SH-SY5Y (cell line): ENCODE results near the gene HRAS.

Experiments used
- GATA2 ChIP-seq: IDR thresholded peaks from 2 replicates; pipeline ENCODE4 v1.6.1; 2011; ENCODE audit warnings: mild to moderate bottlenecking, low read depth, low read length
- GATA3 ChIP-seq: IDR thresholded peaks from 2 replicates; pipeline ENCODE4 v1.6.1; 2011; ENCODE audit warnings: low read depth, mild to moderate bottlenecking, low read length, moderate library complexity

The HRAS gene

DNA sequence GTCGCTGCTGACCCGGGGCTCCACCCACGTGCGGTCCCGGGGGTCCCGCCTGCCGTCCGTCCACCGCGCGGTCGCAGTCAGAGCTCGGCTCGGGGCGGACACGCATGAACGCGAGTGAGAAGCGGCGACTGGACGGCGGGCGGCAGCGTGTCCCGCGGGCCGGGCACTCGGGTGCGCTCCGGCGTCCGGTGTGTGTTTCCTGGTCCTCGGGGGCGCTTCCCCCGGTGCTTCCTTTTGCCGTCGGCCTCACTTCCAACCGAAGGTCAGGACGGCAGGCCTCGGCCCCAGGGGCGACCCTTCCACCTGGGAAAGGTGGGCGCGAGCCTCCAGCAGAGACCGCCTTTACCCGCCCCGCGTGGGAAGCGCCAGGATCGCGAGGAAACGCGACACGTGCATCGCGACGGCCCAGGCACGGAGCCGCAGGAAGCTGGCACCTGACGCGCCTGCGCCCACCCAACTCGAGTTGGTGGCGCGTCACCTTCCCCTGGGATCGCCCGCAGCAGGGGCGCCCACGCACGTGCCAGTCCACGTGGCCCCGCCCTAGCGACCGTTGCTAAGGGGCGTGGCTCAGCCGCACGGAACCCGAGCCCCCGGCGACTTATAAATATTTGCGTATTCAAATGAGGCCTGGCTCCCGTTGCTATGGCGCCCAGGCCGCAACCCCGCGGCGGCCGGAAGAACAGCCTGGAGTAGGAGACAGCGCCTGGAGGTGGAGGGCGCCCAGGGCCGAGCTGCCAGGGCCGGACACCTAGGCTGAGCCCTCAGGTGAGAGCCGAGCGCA lies 1.7 kb upstream of the HRAS start, which contains the start of gene LRRC56:
LRRC56 (plus strand) TSS at position 687 of the 781 bp plus-strand sequence. CDS start 3,158 bp downstream, outside the sequence.
- TF ChIP-seq GATA2 (no peak), GATA3 (no peak)

DNA sequence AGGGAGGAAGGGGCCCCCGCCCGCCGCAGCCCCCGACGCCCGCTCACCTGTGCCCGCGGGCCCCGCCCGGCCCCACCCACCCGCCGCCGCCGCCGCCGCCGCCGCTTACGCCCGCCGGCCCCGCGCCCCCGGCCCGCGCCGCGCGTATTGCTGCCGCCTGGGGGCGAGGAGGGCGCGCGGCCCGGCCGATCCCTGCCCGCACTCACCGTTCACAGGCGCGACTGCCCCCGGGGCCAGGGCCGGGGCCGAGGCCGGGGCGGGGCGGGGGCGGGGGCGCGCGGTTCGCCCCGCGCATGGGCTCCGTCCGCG lies 212 bp downstream of the HRAS start:
- TF ChIP-seq GATA3: no peak
- TF ChIP-seq GATA2: no peak

DNA sequence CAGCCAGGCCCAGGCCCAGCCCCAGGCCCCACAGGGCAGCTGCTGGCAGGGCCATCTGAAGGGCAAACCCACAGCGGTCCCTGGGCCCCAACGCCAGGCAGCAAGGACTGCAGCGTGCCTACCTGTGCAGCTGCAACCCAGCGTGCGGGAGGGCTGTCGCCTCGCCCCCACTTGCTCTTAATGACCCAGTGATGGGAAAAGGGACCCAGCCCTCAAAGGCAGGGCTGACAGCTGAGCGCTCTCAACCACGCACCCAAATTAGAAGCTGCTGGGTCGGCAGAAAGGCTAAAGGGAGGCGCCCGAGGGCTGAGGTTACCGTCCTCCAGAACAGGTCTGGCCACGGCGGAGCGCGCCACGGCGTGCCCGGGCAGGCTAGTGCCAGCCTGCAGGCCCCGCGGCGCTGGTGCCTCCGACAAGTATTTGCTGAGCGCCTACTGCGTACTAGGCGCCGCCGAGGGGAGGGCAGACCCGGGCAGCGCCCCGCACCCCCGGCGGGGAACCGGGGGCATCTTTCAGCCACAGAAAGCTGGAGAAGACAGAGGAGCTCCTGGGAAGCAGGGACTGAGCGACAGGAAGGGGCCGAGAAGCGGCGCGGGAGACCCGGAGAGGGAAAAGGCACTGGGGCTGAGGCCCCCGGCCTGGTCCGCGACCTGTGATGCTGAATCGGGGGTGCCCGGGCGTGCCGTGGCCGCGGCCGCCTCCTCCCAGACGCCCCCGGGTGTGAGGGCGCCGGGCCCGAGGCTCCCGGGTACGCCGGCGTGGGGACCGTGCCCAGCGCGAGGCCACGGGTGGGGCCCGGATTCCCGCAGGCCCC lies 773 bp downstream of the HRAS start:
- no peak for TF ChIP-seq GATA3
- TF ChIP-seq GATA2: no peak

DNA sequence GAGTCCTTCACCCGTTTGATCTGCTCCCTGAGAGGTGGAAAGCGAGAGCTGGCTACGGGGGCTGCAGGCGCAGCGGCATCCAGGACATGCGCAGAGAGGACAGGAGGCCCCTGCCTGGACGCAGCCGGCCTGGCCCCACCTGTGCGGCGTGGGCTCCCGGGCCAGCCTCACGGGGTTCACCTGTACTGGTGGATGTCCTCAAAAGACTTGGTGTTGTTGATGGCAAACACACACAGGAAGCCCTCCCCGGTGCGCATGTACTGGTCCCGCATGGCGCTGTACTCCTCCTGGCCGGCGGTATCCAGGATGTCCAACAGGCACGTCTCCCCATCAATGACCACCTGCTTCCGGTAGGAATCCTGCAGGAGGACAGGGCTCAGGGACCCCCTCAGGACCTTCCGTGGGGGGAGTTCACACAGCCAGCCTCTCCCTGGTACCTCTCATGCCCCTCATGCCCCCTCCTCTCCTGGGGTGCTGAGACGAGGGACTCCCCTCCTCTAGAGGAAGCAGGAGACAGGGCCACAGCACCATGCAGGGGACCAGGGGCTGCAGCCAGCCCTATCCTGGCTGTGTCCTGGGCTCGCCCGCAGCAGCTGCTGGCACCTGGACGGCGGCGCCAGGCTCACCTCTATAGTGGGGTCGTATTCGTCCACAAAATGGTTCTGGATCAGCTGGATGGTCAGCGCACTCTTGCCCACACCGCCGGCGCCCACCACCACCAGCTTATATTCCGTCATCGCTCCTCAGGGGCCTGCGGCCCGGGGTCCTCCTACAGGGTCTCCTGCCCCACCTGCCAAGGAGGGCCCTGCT lies 1.6 kb downstream of the HRAS start:
- TF ChIP-seq GATA2 (no peak), GATA3 (no peak)

DNA sequence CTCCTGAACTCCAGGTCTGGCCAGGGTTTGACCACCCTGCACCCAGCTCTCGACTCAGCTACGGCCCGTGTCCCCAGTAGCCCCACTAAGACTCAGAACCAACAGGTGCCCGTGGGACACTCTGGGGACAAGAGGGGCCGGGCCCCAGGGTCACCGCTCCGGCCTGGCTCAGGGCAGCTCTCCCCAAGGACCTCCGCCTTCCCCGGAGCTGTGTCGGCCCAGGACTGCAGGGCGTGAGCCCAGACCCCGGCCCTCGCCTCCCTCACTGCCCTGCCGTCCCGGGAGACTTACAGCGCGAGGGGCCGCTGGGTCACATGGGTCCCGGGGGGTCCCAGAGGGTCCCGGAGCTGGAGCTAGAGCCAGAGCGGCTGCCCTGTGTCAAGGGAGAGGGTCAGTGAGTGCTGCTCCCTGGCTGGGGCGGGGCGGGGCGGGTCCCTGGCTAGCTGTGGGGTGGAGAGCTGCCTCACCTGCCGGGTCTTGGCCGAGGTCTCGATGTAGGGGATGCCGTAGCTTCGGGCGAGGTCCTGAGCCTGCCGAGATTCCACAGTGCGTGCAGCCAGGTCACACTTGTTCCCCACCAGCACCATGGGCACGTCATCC lies 2.3 kb downstream of the HRAS start:
- no peak for TF ChIP-seq GATA3
- TF ChIP-seq GATA2: no peak

GRCh38 chr11:532527-532985 lies 2.8 kb downstream of the HRAS start:
- TF ChIP-seq GATA2 (no peak), GATA3 (no peak)

GRCh38 chr11:531919-532526 lies 3.4 kb downstream of the HRAS start:
- no peak for TF ChIP-seq GATA2
- TF ChIP-seq GATA3: no peak

DNA sequence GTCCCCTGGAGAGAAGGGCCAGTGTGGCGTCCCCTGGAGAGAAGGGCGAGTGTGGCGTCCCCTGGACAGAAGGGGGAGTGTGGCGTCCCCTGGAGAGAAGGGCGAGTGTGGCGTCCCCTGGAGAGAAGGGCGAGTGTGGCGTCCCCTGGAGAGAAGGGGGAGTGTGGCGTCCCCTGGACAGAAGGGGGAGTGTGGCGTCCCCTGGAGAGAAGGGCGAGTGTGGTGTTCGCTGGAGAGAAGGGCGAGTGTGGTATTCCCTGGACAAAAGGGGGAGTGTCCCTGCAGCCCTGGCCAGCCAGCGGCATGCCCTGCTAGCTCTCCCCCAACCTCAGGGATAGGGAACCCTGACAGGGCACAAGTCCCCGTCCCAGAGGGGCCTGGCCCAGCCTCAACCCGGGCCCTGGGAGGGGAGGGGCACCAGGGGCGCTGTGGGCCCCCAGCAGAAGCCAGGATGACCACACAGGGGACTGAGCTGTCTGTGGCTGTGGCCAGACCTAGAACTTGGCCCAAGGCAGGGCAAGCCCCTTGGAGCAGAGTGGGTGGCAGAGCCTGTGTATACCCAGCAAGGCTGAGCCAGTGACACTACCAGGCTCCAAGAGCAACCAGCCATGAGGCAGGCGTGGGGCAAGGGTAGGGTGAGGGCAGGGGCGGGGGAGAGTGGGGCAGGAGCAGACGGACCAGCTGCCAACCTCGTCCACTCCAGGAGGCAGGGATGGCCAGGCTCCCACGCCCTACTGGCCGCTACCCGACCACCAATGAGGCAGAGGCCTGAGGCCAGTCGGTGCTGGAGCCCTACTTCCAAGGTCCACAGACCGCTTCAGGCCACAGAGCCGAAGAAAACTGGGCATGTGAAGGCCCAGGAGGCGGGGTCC lies 4.2 kb downstream of the HRAS start:
- TF ChIP-seq GATA2 (no peak), GATA3 (no peak)

DNA sequence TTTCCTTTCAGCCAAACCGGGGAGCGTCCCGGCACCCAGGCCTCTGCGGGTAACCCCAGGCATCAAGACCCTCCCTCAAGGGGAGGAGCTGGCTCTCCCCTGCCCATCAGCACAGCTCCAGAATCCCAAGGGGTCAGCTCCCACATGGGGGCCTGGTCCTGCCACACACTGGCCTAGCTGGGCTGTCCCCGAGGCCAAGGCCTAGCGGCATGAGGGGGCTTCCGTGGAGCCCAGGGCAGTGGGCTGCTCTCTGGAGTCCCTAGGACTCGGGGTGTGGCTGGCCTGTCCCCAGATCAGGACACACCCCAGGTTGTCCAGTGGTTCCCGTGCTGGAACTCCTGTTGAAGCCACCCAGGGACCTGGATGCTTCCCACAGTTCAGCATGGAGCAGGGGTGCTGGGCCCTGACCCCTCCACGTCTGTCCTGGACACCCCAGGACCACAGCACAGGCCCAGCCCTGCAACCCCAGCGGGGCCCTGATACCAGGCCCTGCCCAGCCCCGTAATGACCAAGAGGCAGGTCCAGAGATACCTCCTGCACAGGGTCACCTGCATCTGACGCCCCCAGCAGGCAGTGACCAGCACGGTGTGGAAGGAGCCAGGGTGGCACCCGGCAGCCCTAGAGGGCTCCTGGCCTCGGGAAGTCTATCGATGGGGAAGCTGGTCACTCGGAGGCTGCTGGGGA lies 5.5 kb downstream of the HRAS start:
- TF ChIP-seq GATA2 (no peak), GATA3 (no peak)

DNA sequence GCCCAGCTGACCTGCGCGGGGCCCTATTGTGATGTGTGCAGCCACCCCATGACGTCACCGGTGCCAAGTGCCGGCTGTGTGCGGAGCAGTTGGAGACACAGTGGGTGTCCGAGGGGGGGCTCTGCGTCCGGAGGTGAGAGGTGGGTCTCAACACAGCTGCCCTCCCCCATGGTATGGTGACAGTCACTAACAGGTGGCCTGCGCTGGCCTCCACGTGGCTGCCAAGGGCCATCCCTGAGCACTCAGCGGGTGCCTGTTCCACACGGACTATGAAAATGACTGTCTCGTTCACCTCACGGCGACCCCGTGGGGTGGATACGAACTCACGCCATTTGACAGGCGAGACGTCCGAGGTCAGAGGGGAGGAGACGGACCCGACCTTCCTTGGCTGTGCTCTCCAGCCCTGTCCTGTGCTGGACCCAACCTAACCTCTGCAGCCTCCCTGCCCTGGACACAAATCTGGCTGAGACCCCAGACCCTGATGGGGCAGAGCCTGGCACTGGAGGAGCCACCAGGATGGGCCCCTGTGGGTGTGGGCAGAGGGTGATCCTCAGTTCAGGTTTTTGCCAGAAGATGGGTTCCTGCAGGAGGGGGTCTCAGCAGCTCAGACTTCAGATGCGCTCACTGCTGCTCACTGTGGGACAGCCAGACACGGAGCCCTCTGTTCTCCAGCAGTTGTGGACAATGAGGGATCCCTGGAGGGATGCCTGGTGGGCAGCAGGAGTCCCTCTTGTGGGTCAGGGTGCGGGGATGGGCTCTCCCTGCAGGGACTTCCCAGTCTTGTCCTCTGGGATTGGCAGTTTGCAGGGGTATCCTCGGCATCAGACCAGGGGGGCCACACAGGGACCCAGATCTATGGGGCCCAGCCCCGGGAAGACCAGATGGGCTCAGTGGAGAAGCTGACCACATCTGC lies 6.3 kb downstream of the HRAS start:
- no peak for TF ChIP-seq GATA3
- TF ChIP-seq GATA2: no peak

GRCh38 chr11:528166-528814 lies 7.1 kb downstream of the HRAS start:
- TF ChIP-seq GATA3 (no peak), GATA2 (no peak)
